Prostate gland (tissue), 2 donors: ENCODE measurements around the gene CREBRF. TPM values are rescaled to one million over a fixed set of nuclear protein-coding genes. Genes with fewer than 3 reads are reported as not detected.

ENCODE experiments used
- DNase-seq: peaks from one replicate; pipeline ENCODE4 v3.0.0-alpha.2; 2019; ENCODE audit warnings: low spot score
- H3K27ac ChIP-seq, 2 donors: fragments of 200-600 bp; sonication (generic); 2 replicates each; pipeline ENCODE4 v1.5.1; 2017 to 2019
- H3K27me3 ChIP-seq: fragments of 200-600 bp; sonication (generic); replicated peaks from 2 replicates; pipeline ENCODE4 v1.5.1; 2019; ENCODE audit not compliant: insufficient read depth
- H3K36me3 ChIP-seq, 2 donors: fragments of 200-600 bp; sonication (generic); 1 replicate in 1 of 2; 2 replicates in 1 of 2; pipeline versions ENCODE4 v1.5.1 to v1.8.1; 2017 to 2019
- H3K4me1 ChIP-seq: fragments of 200-600 bp; sonication (generic); replicated peaks from 2 replicates; pipeline ENCODE4 v1.5.1; 2019
- H3K4me3 ChIP-seq, 2 donors: fragments of 200-600 bp; sonication (generic); 2 replicates each; pipeline ENCODE4 v1.5.1; 2017 to 2019
- H3K9me3 ChIP-seq: fragments of 200-600 bp; sonication (generic); 2 replicates; pipeline ENCODE4 v1.5.1; 2017
- POLR2A ChIP-seq: fragments of 450-650 bp; IDR thresholded peaks from one replicate; pipeline ENCODE4 v1.6.1; 2016; ENCODE audit warnings: antibody characterized with exemption, mild to moderate bottlenecking
- POLR2AphosphoS5 ChIP-seq: sonication (generic); formaldehyde crosslinking; IDR thresholded peaks from one replicate; pipeline ENCODE4 v1.6.1; 2017; ENCODE audit warnings: antibody characterized with exemption
- WGBS: methylation state at CpG from one replicate; pipeline ENCODE4 v1.1.5; 2018; 5-methylcytosine and 5-hydroxymethylcytosine counted together
- intact Hi-C: fragments of 100-400 bp; cut with DNase I; formaldehyde crosslinking; loops from one replicate; pipeline ENCODE4 v1.14.2; 2022
- total RNA-seq, 2 donors: library from RNA; depleted of rRNA; stranded (reverse); fragments of >200 nt; gene quantifications; one replicate each; pipeline ENCODE4 v1.1.0, GENCODE V29; 2016
- TF ChIP-seq, protein P1 (sequence below), 4 experiments: fragments of 200-600 bp in 2 of 4; fragments of 450-650 bp in 2 of 4; sonication (generic) in 2 of 4; IDR thresholded peaks; 1 replicate in 3 of 4; 2 replicates in 1 of 4; pipeline ENCODE4 v1.5.1; 2016 to 2019; ENCODE audit warnings: antibody characterized with exemption in 4 of 4, mild to moderate bottlenecking in 2 of 4, moderate library complexity in 2 of 4

Gene CREBRF
- total RNA-seq, 2 donors from 2014 or later, result 21.5 to 52.3 TPM

- Histone ChIP-seq H3K9me3 (no peaks in the 10 kb centered on the region), H3K27me3 (no peaks in the 10 kb centered on the region), H3K36me3 (no peaks in the 10 kb centered on the region), H3K4me3 (no peak overlapping the region), H3K4me1 (no peaks in the 10 kb centered on the region), H3K27ac (no peak overlapping the region)
- WGBS, result 94% methylated on average over 5 of the region's 5 CpGs
- no peak for DNase-seq
- intact Hi-C loops, result no loop called here
- no peak for TF ChIP-seq POLR2A
- TF ChIP-seq, protein P1, sequence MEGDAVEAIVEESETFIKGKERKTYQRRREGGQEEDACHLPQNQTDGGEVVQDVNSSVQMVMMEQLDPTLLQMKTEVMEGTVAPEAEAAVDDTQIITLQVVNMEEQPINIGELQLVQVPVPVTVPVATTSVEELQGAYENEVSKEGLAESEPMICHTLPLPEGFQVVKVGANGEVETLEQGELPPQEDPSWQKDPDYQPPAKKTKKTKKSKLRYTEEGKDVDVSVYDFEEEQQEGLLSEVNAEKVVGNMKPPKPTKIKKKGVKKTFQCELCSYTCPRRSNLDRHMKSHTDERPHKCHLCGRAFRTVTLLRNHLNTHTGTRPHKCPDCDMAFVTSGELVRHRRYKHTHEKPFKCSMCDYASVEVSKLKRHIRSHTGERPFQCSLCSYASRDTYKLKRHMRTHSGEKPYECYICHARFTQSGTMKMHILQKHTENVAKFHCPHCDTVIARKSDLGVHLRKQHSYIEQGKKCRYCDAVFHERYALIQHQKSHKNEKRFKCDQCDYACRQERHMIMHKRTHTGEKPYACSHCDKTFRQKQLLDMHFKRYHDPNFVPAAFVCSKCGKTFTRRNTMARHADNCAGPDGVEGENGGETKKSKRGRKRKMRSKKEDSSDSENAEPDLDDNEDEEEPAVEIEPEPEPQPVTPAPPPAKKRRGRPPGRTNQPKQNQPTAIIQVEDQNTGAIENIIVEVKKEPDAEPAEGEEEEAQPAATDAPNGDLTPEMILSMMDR (IDR thresholded peaks at IDR 0.05), result no peak
- TF ChIP-seq POLR2AphosphoS5, result no peak
These were observed 35.8 kb downstream of the CREBRF start for GRCh38 chr5:173091981-173092380.

DNA sequence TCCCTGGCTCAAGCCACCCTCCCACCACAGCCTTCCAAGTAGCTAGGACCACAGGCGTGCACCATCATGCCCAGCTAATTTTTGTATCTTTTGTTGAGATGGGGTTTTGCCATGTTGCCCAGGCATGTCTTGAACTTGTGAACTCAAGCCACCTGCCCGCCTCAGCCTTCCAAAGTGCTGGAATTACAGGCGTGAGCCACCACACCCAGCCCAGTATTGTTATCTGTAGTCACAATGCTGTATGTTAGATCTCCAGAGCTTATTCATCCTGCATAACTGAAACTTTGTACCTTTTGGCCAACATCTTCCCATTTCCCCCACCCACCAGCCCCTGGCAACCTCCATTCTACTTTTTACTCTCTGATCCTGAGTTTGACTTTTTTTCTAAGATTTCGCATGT, 37.5 kb downstream of the CREBRF start:
- DNase-seq, result peak; percentile 8
- WGBS, result 44% methylated on average over 4 of the region's 4 CpGs
- Histone ChIP-seq H3K36me3 (no peaks in the 10 kb centered on the region), H3K9me3 (no peaks in the 10 kb centered on the region), H3K27me3 (no peaks in the 10 kb centered on the region), H3K4me1 (no peaks in the 10 kb centered on the region), H3K4me3 (no peak overlapping the region), H3K27ac (peak overlapping the region; percentile 20 to 49)
- intact Hi-C loops, result no loop called here
- TF ChIP-seq POLR2A (no peak), POLR2AphosphoS5 (no peak)
- TF ChIP-seq, protein P1 (IDR thresholded peaks at IDR 0.05), result no peak

DNA sequence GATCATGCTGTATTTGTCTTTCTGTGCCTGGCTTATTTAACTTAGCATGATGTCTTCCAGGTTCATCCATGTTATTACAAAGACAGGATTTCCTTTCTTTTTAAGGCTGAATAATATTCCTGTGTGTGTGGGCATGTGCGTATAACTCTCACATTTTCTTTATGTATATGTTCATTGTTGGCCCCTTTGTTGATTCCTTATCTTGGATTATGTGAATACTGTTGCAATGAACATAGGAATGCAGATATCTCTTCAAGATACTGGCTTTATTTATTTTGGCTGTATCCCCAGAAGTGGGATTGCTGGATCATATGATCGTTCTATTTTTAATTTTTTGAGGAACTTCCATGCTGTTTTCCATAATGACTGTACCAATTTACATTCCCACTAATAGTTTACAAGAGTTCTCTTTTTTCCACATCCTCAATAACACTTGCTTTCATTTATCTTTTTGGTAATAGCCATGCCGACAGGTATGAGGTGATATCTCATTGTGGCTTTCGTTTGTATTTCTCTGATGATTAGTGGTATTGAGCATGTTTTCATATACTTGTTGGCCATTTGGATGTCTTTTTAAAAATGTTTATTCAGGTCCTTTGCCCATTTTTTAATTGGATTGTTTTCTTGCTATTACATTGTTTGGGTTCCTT, 38.0 kb downstream of the CREBRF start:
- TF ChIP-seq POLR2A (no peak), POLR2AphosphoS5 (peak; percentile 41)
- no peak overlapping the region for H3K4me3 ChIP-seq
- WGBS, result 22% methylated on average over 4 of the region's 4 CpGs
- H3K4me1 ChIP-seq, result no peaks in the 10 kb centered on the region
- peak overlapping the region; percentile 20 to 49 for H3K27ac ChIP-seq
- intact Hi-C loops, result no loop called here
- no peaks in the 10 kb centered on the region for H3K27me3 ChIP-seq
- H3K36me3 ChIP-seq, result no peaks in the 10 kb centered on the region
- DNase-seq, result no peak
- H3K9me3 ChIP-seq, result no peaks in the 10 kb centered on the region

DNA sequence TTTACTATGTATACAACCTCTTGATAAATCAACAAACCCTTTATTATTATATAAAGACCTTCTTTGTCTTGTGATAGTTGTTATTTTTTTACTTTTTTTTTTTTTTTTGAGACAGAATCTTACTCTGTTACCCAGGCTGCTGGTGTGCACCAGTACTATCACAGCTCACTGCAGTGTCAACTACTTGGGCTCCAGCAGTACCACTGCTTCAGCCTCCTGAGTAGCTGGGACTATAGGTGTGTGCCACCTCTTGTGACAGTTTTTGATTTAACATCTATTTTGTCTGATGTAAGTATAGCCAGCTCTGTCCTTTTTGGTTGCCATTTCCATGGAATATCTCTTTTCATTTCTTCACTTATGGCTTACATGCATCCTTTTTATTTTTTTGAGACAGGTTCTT, 42.6 kb downstream of the CREBRF start:
- TF ChIP-seq POLR2AphosphoS5 (no peak), POLR2A (no peak)
- TF ChIP-seq, protein P1 (IDR thresholded peaks at IDR 0.05), result no peak
- no peak overlapping the region for H3K4me3 ChIP-seq
- no peaks in the 10 kb centered on the region for H3K9me3 ChIP-seq
- no peaks in the 10 kb centered on the region for H3K27me3 ChIP-seq
- intact Hi-C loops, result no loop called here
- no peaks in the 10 kb centered on the region for H3K4me1 ChIP-seq
- no peak for DNase-seq
- no peaks in the 10 kb centered on the region for H3K36me3 ChIP-seq
- no peak overlapping the region for H3K27ac ChIP-seq

DNA sequence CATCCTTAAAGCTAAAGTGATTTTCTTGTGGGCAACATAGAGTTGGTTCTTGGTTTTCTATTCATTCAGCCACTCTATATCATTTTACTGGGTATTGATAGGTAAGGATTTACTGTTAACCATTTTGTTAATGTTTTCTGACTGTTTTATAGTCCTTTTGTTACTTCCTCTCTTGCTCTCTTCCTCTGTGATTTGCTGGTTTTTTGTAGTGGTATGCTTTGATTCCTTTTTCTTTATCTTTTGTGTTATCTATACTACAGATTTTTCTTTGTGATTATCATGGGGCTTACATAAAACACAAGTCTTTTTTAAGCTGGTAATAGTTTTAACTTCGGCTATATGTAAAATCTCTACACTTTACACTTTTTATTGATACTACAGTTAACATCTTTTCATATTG, 43.3 kb downstream of the CREBRF start:
- TF ChIP-seq POLR2A, result no peak
- H3K4me1 ChIP-seq, result no peaks in the 10 kb centered on the region
- H3K36me3 ChIP-seq, result no peaks in the 10 kb centered on the region
- intact Hi-C loops, result no loop called here
- H3K27me3 ChIP-seq, result no peaks in the 10 kb centered on the region
- no peaks in the 10 kb centered on the region for H3K9me3 ChIP-seq
- H3K4me3 ChIP-seq, result no peak overlapping the region
- 67% methylated on average over 1 of the region's 1 CpG for WGBS
- DNase-seq, result no peak
- no peak overlapping the region for H3K27ac ChIP-seq

GRCh38 chr5:173101245-173101644, 45.1 kb downstream of the CREBRF start:
- H3K9me3 ChIP-seq, result no peaks in the 10 kb centered on the region
- no peaks in the 10 kb centered on the region for H3K27me3 ChIP-seq
- intact Hi-C loops, result no loop called here
- H3K4me1 ChIP-seq, result no peaks in the 10 kb centered on the region
- WGBS, result 89% methylated on average over 2 of the region's 2 CpGs
- H3K27ac ChIP-seq, result no peak overlapping the region
- no peak overlapping the region for H3K4me3 ChIP-seq
- TF ChIP-seq POLR2A (no peak), POLR2AphosphoS5 (no peak)
- TF ChIP-seq, protein P1 (IDR thresholded peaks at IDR 0.05), result no peak
- no peaks in the 10 kb centered on the region for H3K36me3 ChIP-seq
- no peak for DNase-seq
